ENCODE results near the gene GALNT6.

Gene GALNT6, protein sequence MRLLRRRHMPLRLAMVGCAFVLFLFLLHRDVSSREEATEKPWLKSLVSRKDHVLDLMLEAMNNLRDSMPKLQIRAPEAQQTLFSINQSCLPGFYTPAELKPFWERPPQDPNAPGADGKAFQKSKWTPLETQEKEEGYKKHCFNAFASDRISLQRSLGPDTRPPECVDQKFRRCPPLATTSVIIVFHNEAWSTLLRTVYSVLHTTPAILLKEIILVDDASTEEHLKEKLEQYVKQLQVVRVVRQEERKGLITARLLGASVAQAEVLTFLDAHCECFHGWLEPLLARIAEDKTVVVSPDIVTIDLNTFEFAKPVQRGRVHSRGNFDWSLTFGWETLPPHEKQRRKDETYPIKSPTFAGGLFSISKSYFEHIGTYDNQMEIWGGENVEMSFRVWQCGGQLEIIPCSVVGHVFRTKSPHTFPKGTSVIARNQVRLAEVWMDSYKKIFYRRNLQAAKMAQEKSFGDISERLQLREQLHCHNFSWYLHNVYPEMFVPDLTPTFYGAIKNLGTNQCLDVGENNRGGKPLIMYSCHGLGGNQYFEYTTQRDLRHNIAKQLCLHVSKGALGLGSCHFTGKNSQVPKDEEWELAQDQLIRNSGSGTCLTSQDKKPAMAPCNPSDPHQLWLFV

DNA sequence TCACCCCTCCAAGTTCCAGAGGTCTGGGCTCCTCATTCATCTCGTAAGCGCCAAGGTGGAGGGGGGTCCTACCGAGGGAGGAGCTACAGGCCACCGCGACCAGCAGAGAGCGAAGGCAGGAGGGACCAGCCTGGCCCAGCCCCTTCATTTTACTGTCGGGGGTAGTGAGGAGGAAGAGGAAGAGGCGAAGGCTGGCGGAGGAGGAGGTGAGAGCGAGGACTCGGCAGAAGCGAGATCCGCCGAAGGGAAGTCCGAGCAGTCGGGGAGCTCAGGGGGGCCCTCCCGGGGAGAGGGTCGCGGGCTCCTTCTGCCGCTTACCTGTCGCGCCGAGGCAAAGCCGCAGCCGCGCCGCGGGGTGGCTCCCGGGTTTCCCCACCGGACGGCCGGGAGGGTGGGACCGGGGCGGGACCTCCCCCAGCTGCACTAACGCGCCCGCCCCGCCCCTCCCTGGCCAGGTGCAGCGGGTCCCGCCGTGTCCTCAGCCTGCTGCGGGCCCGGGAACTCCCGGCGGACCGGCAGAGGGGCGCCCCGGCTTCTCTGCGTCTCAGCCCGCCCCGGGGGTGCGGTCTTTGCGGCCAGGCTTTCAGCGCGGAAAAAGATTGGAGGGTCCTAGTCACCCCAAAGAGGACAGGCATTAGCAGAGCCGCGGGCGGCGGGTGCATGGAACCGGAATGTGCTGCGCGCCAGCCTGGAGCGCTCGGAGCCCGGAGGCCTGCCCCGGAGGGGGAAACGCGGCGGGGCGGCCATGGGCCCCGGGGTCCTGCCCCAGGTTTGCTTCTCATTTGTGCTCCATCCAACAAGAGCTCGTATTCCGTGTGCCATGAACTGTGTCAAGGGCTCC, at the start of gene GALNT6:
Gene GALNT6 (minus strand): TSS at position 124 of the 841 bp plus-strand sequence. CDS start 11,625 bp downstream, outside the sequence.
- DNase-seq (ENCODE audit: low spot score) = peak; percentile 63

DNA sequence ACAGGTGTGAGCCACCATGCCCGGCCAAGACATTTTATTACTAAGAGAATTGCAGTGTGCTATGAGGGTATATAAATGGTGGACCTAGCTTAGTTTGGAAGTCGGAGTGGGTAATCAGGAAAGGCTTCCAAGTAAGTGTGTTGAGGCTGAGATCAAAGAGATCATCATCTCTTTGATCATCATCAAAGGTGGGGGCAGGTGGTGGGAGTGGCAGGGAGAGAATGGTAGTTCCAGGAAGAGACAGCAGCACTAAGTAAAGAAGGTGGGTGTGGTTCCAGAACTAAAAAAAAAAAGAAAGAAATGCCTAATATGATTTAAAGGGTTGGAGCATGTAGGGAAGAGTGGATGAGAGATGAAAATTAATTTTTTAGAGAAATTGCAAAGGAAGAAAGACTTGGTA, 48.1 kb upstream of the GALNT6 start:
- DNase-seq (ENCODE audit: low spot score) = no peak

DNA sequence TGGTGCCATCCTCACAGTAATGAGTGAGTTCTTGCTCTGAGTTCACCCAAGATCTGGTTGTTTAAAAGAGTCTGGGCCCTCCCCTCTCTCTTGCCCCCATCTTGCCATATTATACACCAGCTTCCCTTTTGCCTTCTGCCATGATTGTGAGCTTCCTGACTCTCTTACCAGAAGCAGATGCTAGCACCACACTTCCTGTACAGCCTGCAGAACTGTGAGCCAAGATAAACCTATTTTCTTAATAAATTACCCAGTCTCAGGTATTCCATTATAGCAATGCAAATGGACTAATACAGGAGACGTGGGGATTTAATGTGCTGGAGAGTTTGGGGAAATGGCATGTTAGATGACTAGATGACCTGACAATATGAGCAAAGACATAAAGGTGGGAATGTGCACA, 46.2 kb upstream of the GALNT6 start:
- no peak for DNase-seq (ENCODE audit: low spot score)

DNA sequence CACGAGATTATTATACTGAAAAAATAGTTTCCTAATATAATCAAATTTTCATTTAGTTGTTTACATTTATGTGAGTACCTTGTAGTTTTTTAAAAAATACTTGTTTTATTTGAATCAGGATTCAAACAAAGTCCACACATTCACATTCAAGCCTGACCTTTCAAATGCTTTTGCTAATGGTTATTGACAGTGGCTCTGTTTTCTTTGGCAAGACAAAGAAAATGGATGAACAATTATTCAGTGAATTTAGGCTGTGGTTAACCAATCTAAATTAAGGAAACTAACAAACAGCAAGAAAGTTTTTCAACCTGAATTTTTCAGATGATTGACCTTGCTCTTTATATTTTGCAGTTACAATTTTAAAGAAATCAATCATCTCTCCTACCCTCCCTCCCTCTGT, 43.1 kb upstream of the GALNT6 start:
- DNase-seq (ENCODE audit: low spot score) = no peak

DNA sequence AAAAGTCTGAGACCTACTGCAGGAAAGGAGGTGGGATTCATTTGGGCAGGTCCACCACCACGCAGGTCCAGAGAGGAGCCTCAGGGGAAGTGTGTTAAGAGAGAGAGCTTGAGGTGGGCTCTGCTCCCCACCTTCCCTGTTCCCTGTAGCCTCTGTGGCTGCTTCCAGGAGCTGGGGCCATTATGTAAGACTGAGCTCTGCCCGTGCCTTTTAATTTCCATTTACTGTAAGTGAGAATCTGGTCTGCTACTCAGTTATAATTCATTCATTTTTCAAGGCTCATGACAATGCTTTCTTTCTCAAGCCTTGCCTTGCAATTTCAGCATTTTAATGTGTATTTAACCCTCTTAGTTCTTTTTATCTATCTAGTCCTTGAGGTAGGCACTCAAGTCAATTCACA, 41.7 kb upstream of the GALNT6 start:
- no peak for DNase-seq (ENCODE audit: low spot score)

DNA sequence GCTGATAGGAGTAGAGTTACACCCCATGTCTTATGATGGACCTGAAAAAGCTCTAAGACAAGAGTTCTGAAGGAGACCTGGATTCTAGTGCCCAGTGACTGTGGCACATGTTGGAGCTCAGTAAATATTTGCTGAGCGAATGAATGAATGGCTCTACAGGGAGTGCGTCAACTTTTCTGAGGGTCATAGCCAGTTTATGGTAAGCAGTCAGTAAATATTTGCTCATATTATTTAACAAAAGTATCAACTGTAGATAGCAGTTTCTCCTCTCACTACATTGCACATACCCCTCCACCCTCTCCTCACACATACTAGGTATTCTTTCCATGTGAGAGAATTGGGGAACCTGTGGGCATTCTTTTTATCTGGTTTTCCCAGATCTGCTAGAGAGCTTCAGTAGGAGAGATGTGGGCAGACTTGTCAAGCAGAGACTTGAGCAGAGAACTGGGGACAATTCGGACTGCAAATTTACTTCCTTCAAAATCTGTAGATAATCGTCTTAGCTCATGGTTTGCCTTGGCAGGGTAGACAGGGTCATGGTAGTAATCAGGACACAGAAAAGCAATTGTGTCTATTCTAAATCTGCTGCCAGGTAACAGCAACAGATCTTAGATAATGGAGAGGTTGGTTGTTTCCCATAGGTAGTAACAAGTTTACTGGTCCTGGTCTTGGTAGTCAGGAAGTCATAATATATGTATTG, 39.1 kb upstream of the GALNT6 start:
- DNase-seq (ENCODE audit: low spot score) = no peak

DNA sequence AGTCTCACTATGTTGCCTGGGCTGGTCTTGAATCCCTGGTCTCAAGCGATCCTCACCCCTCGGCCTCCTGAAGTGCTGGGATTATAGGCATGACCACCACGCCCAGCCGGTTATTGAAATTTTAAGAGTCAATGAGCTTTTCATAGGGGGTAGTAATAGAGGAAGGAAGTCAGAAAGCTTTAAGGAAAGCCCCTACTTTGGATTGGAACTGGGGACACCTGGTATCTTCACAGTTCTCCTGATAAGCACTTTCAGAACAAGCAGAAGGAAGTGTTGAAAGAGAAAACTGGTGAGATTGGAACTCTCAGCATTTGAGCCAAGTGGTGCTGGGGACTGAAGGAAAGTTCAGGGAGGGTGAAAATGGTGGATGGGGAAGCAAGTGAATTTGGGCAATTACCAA, 38.5 kb upstream of the GALNT6 start:
- no peak for DNase-seq (ENCODE audit: low spot score)

DNA sequence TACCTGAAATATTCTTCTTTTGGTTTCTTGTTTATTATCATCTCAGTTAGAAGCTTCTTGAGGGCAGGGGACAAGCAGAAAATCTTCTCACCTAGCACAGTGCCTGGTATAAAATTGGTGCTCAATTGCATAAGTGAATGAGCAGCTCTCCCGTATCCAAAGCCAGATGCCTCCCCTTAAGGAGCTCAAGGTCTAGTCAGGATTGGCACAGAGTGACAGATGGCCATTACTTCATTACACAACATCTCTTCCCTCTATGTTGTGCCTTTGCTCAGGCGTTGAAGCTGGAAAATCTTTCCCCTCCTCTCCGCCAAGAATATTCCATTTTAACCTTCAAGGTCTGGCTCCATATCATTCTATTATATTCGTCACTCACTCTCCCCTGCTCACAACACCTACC, 37.0 kb upstream of the GALNT6 start:
- no peak for DNase-seq (ENCODE audit: low spot score)

DNA sequence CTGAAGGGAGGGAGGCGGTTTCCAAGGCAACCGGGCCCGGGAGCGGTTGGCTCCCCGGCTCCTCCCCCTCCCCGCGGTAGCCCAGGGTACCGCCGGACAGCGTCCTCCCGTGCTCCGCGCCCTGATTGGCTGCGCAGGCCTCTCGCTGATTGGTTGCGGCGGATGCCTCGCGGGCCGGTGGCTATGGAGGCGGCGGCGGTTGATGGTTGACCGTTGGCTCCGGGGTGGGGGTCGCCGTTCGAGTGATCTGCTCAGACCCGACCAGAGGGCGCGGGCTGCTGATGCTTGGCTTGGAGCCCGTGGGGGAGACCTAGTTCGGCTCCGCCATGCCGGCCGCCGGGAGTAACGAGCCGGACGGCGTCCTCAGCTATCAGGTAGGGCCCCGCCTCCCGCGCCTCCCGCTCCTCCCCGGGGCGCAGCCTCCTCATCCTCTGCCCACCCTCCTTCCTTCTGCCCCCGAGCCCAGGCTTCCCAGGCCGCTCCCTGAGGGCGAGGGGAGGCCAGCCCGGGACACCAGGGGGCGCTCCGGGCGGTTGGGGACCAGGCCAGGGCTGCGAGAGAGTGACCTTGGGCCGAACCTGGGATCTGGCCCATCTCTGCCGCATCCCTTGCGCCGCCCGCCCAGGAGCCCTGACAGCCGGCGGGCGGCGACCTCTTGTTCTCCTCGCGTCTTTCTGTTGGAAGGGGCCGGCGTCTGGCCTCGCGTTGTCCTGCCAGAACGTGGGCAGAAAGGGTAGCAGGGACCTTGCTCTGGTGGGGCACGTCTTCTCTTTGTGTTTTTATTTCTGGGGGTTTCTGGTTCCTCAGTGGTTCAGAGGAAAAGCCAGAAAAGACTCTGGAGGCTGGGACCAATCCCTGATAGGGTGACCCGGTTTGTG, 33.7 kb upstream of the GALNT6 start, which contains the start of gene SLC4A8:
Gene SLC4A8 (plus strand): TSS at position 170 of the 878 bp plus-strand sequence. CDS start 157 bp downstream, at position 327.
- DNase-seq (ENCODE audit: low spot score) = peak; percentile 57

DNA sequence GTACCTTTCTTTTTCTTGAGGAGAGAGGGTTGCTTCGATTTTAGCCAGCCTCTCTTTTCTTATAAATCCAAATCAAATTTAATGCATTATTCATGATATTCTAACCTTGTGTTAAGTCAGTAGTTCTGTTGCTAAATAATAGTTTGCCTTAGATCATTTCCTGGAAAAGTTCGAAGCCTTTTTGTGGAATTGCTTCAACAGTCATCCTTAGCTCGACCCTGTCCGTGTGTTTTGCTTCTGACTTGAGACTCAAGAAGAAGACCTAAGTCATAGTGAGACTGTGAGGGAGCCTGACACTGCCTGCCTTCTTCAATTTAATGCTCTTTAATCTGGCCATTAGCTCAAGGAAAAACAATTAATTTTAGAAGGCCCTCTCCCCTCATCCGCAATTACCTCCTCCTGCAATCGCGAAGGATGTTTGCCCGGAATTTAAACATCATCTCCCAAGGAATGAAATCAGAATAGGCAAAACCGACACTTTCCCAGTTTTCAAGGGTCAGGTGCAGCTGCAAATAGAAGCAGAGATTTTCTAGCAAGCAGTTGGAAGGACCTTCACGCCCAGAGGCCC, 33.0 kb upstream of the GALNT6 start:
- no peak for DNase-seq (ENCODE audit: low spot score)

DNA sequence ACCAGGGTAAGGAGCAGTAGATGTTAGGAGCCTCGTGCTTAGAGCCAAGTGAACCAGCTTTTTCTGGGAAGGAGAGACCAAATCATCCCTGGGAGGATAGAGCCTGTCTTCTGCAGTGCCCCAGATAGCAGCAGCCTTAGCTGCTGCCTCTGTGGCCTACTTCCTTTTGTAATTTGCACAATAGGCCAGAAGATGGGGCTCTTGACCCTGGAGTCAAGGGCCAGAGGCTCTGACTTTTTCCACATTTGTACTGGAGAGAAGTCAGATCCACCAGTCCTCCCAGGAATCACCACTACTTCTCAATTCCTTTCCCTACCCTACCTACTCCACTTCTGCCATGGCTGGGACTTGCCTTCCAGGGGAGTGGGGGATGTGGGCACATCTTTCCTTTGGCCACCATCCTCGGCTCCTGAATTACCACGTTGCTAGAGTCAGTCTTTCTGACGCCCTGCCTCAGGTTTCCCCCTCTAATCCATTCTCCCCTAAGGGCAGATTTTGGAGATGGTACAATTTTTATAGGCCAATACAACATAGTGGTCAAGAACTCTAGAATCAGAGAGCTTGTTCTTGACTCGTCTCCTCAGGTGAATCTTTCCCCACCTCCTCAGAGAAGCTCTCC, 30.2 kb upstream of the GALNT6 start:
- DNase-seq (ENCODE audit: low spot score) = peak; percentile 51

DNA sequence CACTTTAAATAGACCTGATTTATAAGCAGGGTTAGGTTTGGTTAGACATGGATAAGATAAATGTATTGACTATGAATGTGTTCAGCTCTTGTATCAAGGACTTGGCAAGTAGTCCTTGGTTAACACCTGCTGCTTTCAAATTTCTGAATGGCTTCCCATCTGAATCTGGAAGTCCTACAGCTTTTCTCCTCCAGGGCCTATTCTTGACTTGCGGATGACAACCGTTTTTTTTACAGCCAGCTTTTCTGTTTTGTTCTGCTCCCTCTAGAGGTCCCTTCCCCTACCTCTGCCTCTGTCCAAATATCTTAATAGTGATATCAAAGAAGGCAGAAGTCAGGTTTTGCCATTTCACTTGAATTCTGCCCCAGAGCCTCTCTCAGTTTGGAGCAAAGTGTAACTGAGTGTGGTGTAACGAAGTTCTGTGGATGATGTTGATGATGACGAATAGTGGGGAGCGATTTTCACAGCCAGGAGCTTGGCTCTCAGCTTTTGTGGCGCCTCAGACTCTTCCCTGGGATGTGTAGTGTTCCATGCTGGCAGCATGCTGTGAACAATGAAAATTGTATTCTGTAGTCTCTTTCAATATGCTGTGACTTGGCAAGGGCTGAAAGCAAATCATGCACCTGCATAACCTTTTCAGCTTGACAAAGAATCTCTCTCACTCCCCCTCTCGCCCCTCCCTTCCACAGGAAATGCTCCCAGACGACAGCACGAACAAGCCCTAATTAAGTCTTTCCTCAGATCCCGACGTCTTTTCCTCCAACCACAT, 28.4 kb upstream of the GALNT6 start:
- no peak for DNase-seq (ENCODE audit: low spot score)

DNA sequence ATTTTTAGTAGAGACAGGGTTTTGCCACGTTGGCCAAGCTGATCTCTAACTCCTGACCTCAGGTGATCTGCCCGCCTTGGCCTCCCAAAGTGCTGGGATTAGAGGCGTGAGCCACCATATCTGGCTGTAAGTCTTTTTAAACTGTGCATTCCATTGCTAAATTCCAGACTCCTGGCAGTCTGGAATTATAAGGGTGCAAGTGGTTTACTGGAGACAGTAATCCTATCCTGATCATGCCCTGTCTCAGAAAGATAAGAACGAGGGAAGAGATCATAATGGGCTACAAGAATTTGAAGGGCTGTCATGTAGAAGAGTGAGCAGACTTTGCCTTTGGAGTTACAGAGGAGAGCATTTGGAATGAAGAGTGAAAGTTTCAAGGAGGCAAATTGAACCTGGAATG, 26.6 kb upstream of the GALNT6 start:
- DNase-seq (ENCODE audit: low spot score) = no peak

DNA sequence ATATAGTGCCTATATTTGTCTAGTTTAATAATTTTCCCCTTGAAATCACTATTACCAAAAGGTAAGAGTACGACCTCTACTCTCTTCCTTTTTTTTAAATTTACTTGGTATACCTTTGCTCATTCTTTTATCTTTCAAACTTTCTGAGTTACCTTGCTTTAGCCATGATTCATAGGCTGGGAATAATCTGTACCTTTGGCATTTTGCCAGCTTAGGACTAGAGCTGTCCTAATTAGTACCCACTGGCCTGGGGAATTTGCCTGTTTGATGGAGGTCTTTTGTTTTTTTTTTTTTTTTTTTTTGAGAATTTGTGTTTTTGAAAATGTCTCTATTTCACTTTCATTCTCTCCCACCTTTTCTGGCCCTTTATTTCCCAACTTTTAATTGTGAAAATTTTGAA, 24.7 kb upstream of the GALNT6 start:
- no peak for DNase-seq (ENCODE audit: low spot score)

DNA sequence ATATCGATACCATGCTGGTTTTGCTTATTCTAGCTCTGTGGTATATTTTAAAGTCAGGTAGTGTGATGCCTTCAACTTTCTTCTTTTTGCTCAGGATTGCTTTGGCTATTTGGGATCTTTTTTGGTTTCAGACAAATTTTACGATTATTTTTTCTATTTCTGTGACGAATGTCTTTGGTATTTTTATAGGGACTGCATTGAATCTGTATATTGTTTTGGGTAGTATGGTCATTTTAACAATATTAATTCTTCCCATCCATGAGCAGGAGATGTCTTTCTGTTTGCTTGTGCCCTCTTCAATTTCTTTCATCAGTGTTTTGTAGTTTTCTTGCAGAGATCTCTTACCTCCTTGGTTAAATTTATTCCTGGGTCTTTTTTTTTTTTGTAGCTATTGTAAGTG, 22.6 kb upstream of the GALNT6 start:
- no peak for DNase-seq (ENCODE audit: low spot score)

DNA sequence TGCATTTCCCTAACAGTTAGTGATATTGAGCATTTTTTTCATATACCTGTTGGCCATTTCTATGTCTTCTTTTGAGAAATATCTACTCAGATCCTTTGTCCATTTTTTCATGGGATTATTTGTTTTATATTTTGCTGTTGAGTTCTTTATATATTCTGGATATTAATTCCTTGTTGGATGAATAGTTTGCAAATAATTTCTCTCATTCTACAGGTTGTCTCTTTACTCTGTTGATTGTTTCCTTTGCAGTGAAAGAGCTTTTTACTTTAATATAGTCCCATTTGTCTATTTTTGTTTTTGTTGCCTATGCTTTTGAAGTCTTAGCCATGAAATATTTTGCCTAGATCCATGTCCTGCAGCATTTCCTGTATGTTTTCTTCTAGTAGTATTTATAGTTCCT, 21.9 kb upstream of the GALNT6 start:
- no peak for DNase-seq (ENCODE audit: low spot score)

DNA sequence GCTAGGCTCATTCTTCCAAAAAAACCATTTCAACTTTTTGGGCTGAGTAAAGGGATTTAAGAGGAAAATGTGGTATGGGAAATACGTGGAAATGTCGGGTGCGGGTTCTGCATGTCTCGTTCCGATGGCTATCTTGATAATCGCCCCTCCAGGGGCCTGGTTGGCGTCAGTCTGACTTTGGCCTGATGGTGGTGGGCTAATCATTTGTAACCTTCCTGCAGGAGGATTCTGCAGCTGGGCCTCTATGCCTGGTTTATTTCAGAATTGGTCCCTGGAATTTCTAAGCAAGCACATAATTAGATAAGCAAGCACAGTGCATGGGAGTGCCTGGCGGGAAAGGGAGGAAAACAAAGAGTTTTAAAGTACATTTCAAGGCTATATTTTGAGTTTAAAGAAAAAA, 18.6 kb upstream of the GALNT6 start:
- DNase-seq (ENCODE audit: low spot score) = no peak

DNA sequence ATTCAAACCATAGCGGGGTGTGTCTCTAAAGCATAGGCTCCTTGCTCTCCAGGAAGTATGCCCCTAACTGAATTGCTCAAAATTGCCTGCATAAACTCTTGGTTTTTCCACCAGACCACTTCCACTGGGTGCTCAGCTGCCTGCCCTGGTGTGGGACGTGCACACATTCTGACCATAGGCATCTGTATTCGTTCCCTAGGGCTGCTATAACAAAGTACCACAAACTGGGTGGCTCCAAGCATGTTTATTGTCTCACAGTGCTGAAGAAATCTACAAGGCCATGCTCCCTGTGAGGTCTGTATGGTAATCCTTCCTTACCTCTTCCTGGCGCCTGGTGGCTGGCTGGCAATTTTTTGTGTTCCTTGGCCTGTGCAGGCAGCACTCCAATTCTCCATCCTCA, 16.4 kb upstream of the GALNT6 start:
- no peak for DNase-seq (ENCODE audit: low spot score)

DNA sequence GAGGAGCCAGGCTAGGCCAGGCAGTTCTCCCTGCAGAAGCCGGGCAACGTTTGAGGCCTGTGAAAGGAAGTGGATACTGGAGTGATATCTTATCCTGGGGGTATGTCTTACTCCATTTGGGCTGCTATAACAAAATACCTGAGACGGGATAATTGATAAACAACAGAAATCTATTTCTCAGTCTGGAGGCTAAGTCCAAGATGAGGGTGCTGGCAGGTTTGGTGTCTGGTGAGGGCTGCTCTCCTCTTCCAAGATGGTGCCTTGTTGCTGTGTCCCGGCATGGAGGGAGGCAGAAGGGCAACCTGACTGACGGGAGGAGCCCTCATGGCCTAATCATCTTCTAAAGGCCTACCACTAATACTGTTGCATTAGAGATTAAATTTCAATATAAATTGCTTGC, 15.7 kb upstream of the GALNT6 start:
- DNase-seq (ENCODE audit: low spot score) = no peak

DNA sequence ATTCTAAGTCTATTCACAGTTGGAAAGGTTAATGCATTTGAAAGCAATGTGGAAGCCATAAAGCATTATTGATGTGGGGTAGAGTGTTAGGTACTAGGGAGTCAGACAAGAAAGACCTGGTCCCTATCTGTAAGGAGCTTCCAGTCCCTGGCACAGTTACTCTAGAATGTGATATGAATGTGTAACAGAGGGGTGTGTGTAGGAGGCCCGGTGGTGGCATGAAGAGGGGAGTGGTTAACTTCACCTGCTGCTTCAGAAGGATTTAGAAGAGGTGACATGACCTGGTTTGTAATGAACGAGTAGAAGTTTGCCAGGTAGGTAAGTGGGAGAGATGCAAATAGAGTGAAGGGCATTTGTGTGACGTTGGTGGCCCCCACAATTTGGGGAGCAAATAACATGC, 15.1 kb upstream of the GALNT6 start:
- no peak for DNase-seq (ENCODE audit: low spot score)
